Dermis microvascular lymphatic vessel endothelial cell (primary cell): ENCODE data around the gene VIT. TPM values are rescaled to one million over a fixed set of nuclear protein-coding genes. Genes with fewer than 3 reads are reported as not detected.

Experiments
- DNase-seq, 2 donors: peaks; one replicate each; pipeline versions ENCODE4 v3.0.0 to v3.0.0-alpha.2; 2010; ENCODE audit warnings: low read depth in 2 of 2
- total RNA-seq: library from RNA; depleted of rRNA; stranded (reverse); fragments of >200 nt; gene quantifications from 2 replicates; pipeline ENCODE4 v1.2.1, GENCODE V29; 2014

Gene VIT
- total RNA-seq, 1 donor from 2014 or later: 0.26 TPM

GRCh38 chr2:36857713-36858112 lies 161.2 kb downstream of the VIT start:
- no peak for DNase-seq

- DNase-seq: no peak
Measured at GRCh38 chr2:36858551-36859365, 162.3 kb downstream of the VIT start.

GRCh38 chr2:36859366-36859792 lies 162.9 kb downstream of the VIT start:
- DNase-seq: no peak

- no peak for DNase-seq
Measured at GRCh38 chr2:36861896-36862295, 165.4 kb downstream of the VIT start.

Other genes starting within 250 kb of the VIT start
- 53.6 and 54.0 TPM in 2 replicates for gene FEZ2, start 98.5 kb upstream of the VIT start, total RNA-seq